ENCODE results near the gene DNAJB6. TPM values are rescaled to one million over a fixed set of nuclear protein-coding genes. Genes with fewer than 3 reads are reported as not detected.

The DNAJB6 gene
- total and polyA plus RNA-seq, 12 donors: 38.4 to 195 (median 80.4) TPM

GRCh38 chr7:157423348-157423747 lies 86.5 kb downstream of the DNAJB6 start:
- 62 to 72% (median 70%) methylated on average over 12 of the region's 12 CpGs for WGBS, 4 donors
- intact Hi-C loops (cut with DNase I): no loop called here
- Histone ChIP-seq H3K36me3 (replicated peaks in 1 of 2) (no peaks in the 10 kb centered on the region), H3K27ac (peak overlapping the region in 1 of 5 donors; percentile 52), H3K4me3 (no peak overlapping the region), H3K4me1 (replicated peaks in 1 of 2) (no peaks in the 10 kb centered on the region), H3K27me3 (no peaks in the 10 kb centered on the region), H3K9me3 (replicated peaks in 1 of 3) (no peaks in the 10 kb centered on the region)
- DNase-seq: peak in 1 of 7 donors; percentile 17
- TF ChIP-seq POLR2A (IDR thresholded peaks at IDR 0.05): no peak
- TF ChIP-seq, protein P1, sequence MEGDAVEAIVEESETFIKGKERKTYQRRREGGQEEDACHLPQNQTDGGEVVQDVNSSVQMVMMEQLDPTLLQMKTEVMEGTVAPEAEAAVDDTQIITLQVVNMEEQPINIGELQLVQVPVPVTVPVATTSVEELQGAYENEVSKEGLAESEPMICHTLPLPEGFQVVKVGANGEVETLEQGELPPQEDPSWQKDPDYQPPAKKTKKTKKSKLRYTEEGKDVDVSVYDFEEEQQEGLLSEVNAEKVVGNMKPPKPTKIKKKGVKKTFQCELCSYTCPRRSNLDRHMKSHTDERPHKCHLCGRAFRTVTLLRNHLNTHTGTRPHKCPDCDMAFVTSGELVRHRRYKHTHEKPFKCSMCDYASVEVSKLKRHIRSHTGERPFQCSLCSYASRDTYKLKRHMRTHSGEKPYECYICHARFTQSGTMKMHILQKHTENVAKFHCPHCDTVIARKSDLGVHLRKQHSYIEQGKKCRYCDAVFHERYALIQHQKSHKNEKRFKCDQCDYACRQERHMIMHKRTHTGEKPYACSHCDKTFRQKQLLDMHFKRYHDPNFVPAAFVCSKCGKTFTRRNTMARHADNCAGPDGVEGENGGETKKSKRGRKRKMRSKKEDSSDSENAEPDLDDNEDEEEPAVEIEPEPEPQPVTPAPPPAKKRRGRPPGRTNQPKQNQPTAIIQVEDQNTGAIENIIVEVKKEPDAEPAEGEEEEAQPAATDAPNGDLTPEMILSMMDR (IDR thresholded peaks at IDR 0.05): no peak

DNA sequence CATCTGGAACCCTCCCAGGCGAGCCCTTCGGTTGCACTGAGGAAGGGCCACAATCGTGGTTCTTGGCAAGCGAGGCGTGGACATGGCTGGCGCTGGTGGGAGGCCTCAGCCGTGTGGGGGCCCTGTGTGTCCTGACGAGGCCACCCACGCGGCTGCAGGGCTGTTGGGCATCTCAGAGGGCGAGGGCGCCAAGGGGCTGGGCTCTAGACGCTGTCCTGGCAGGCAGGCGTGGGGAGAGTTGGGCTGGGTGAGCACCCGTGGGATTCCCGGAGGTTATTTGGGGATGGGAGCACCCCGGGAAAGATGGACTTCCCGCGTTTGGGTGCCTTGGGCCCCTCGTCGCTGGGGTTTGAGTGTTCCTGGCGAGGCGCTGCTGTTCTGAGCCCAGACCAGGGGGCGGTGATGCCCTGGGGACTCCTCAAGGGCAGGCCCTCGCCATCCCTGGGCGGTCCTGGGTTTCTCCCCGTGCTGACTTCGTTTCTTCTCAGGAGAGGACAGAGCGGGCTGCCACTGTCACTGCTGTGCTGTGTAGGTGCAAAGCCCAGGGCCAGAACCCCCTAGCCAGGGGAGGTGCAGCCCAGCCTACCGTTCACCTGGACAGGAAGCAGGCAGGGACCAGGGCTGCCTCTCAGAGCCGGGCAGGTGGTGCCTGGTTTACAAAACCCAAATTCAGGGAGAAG lies 87.2 kb downstream of the DNAJB6 start:
- TF ChIP-seq, protein P1 (IDR thresholded peaks at IDR 0.05): no peak
- TF ChIP-seq POLR2A (IDR thresholded peaks at IDR 0.05): no peak
- WGBS, 4 donors: 73 to 85% (median 82%) methylated on average over 11 to 31 of the region's 31 CpGs
- Histone ChIP-seq H3K27ac (peak overlapping the region in 1 of 5 donors; percentile 52), H3K4me3 (no peak overlapping the region), H3K4me1 (replicated peaks in 1 of 2) (no peaks in the 10 kb centered on the region), H3K9me3 (replicated peaks in 1 of 3) (no peaks in the 10 kb centered on the region), H3K27me3 (no peaks in the 10 kb centered on the region), H3K36me3 (replicated peaks in 1 of 2) (no peaks in the 10 kb centered on the region)
- DNase-seq: no peak
- intact Hi-C loops (cut with DNase I): no loop called here

DNA sequence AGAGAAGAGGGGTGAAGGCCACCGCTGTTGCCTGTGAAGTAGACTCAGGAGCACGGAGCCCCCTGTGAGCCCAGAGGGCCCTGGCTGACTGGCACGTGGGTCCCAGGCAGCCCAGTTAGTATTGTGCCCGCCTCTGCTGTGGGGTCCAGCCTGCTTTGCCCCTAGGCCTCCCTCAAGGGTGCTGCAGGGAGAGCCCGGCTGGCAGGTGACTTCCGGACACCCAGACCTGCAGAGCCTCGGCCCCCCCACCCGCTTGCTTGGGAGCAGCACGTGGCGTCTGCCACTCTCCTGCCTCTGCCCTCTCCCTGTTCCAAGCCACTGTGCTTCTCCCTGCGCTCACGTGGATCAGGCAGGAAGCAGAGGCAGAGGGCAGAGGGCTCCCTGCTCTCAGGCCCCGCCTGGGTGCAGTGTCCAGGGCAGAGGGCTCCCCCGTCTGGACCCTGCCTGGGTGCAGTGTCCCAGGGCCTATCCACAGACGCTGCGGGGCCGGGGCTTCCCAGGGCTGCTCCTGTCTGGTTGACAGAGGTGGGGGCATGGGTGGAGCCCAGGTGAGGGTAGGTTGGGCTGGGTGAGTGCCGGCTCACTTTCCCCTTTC lies 88.4 kb downstream of the DNAJB6 start:
- WGBS, 4 donors: 65 to 73% (median 71%) methylated on average over 4 to 18 of the region's 18 CpGs
- no peaks in the 10 kb centered on the region for H3K9me3 ChIP-seq (replicated peaks in 1 of 3)
- DNase-seq: no peak

GRCh38 chr7:157425761-157426160 lies 89.0 kb downstream of the DNAJB6 start:
- H3K4me3 ChIP-seq: no peak overlapping the region
- H3K4me1 ChIP-seq (replicated peaks in 1 of 2): no peaks in the 10 kb centered on the region
- intact Hi-C loops (cut with DNase I): no loop called here
- H3K27ac ChIP-seq: no peak overlapping the region
- DNase-seq: no peak
- TF ChIP-seq POLR2A (IDR thresholded peaks at IDR 0.05): no peak
- TF ChIP-seq, protein P1 (IDR thresholded peaks at IDR 0.05): no peak
- WGBS, 4 donors: 78 to 85% (median 82%) methylated on average over 10 to 19 of the region's 19 CpGs
- H3K27me3 ChIP-seq: no peaks in the 10 kb centered on the region
- no peaks in the 10 kb centered on the region for H3K9me3 ChIP-seq (replicated peaks in 1 of 3)
- no peaks in the 10 kb centered on the region for H3K36me3 ChIP-seq (replicated peaks in 1 of 2)

More for the DNA sequence above, 88.4 kb downstream of the DNAJB6 start:
- no peaks in the 10 kb centered on the region for H3K36me3 ChIP-seq (replicated peaks in 1 of 2)
- H3K4me3 ChIP-seq: no peak overlapping the region
- intact Hi-C loops (cut with DNase I): no loop called here
- no peak overlapping the region for H3K27ac ChIP-seq
- no peaks in the 10 kb centered on the region for H3K4me1 ChIP-seq (replicated peaks in 1 of 2)
- TF ChIP-seq, protein P1 (IDR thresholded peaks at IDR 0.05): no peak
- no peak for TF ChIP-seq POLR2A (IDR thresholded peaks at IDR 0.05)
- no peaks in the 10 kb centered on the region for H3K27me3 ChIP-seq
